OCI-LY7 (cell line): ENCODE results near the gene C11orf97. TPM values are rescaled to one million over a fixed set of nuclear protein-coding genes. Genes with fewer than 3 reads are reported as not detected.
"Not testable (repeated sequence)": the region's sequence is repeated elsewhere in the genome, so short reads cannot be mapped to it uniquely, and the experiment has no call there.

Source experiments
- BruUV-seq: library from RNA; stranded (reverse); fragments of 400-500 nt; replicated peaks from 2 replicates; lab custom pipeline; 2021; lab: Mats Ljungman, UMichigan
- CTCF ChIA-PET: fragments of 300-600 bp; sonication (Branson Sonifier 250); formaldehyde crosslinking; loops from one replicate; lab custom pipeline; 2022; ENCODE audit warnings: antibody characterized with exemption; ENCODE audit not compliant: unreplicated experiment; lab: Charles Lee
- POLR2A ChIA-PET: fragments of 300-600 bp; sonication (Branson Sonifier 250); formaldehyde crosslinking; loops from one replicate; lab custom pipeline; 2022; ENCODE audit warnings: antibody characterized with exemption; lab: Charles Lee
- DNase-seq: peaks from one replicate; pipeline ENCODE4 v3.0.0-alpha.2; 2015; ENCODE audit warnings: low spot score
- H2AFZ ChIP-seq: fragments of 200-600 bp; sonication (generic), shearing (Covaris generic); 2 replicates; pipeline ENCODE4 v1.6.1; 2014; ENCODE audit warnings: mild to moderate bottlenecking, antibody characterized with exemption, low read length, moderate library complexity
- H3K27ac ChIP-seq: fragments of 200-600 bp; sonication (generic); 2 replicates; pipeline ENCODE4 v1.5.1; 2014; ENCODE audit warnings: mixed run types, low read depth, mild to moderate bottlenecking, moderate library complexity, low read length, inconsistent platforms; ENCODE audit not compliant: poor library complexity, severe bottlenecking
- H3K36me3 ChIP-seq: fragments of 200-600 bp; sonication (generic); 2 replicates; pipeline ENCODE4 v1.6.1; 2014; ENCODE audit warnings: mild to moderate bottlenecking, antibody characterized with exemption, low read length, moderate library complexity, mixed read lengths; ENCODE audit not compliant: insufficient read depth
- H3K4me1 ChIP-seq: fragments of 200-600 bp; sonication (generic); 2 replicates; pipeline ENCODE4 v1.5.1; 2014; ENCODE audit warnings: mild to moderate bottlenecking, low read length; ENCODE audit not compliant: insufficient read depth, poor library complexity, severe bottlenecking
- H3K4me2 ChIP-seq: fragments of 200-600 bp; sonication (generic); 2 replicates; pipeline ENCODE4 v1.6.1; 2014; ENCODE audit warnings: mild to moderate bottlenecking, low read length
- H3K4me3 ChIP-seq: fragments of 200-600 bp; sonication (generic); 2 replicates; pipeline ENCODE4 v1.5.1; 2014; ENCODE audit warnings: mild to moderate bottlenecking, low read depth, low read length; ENCODE audit not compliant: poor library complexity, severe bottlenecking
- H3K79me2 ChIP-seq: fragments of 200-600 bp; sonication (generic); 2 replicates; pipeline ENCODE4 v1.6.1; 2016; ENCODE audit warnings: low read depth, mild to moderate bottlenecking, low read length, moderate library complexity, mixed read lengths; ENCODE audit not compliant: insufficient read depth
- H3K9me2 ChIP-seq: fragments of 200-600 bp; sonication (generic); 2 replicates; pipeline ENCODE4 v1.6.1; 2016; ENCODE audit warnings: mild to moderate bottlenecking, low read length, mixed read lengths; ENCODE audit not compliant: insufficient read depth
- H3K9me3 ChIP-seq: fragments of 200-600 bp; sonication (generic); 2 replicates; pipeline ENCODE4 v1.6.1; 2014; ENCODE audit warnings: mild to moderate bottlenecking, mixed run types, low read length, mixed read lengths
- H4K20me1 ChIP-seq: fragments of 200-600 bp; sonication (generic); 2 replicates; pipeline ENCODE4 v1.6.1; 2014; ENCODE audit warnings: mild to moderate bottlenecking, antibody characterized with exemption, low read length, moderate library complexity, mixed read lengths; ENCODE audit not compliant: insufficient read depth
- EZH2phosphoT487 ChIP-seq: fragments of 200-600 bp; sonication (generic); IDR thresholded peaks from 2 replicates; pipeline ENCODE4 v1.6.1; 2018; ENCODE audit warnings: low read depth, borderline replicate concordance, mild to moderate bottlenecking, mixed run types, antibody characterized with exemption, low read length, moderate library complexity, mixed read lengths
- intact Hi-C: fragments of 100-400 bp; cut with micrococcal nuclease; formaldehyde crosslinking; loops from one replicate; pipeline ENCODE4 v1.10.0; 2022; ENCODE audit not compliant: unreplicated experiment
- total RNA-seq, 2 experiments: library from RNA; depleted of rRNA in 1 of 2; stranded (reverse); fragments of >200 nt in 1 of 2; shearing (Covaris generic) in 1 of 2; gene quantifications; 2 replicates each; pipeline ENCODE4 v1.2.3, GENCODE V29; 2014 to 2022
- TF ChIP-seq, protein P1 (sequence below): fragments of 200-600 bp; sonication (generic); conservative IDR thresholded peaks from 2 replicates; pipeline ENCODE4 v1.5.1; 2014; ENCODE audit warnings: mild to moderate bottlenecking, antibody characterized with exemption, low read length, moderate library complexity, mixed read lengths

Gene C11orf97
- total RNA-seq, 2 experiments from 2014 or later: not detected

DNA sequence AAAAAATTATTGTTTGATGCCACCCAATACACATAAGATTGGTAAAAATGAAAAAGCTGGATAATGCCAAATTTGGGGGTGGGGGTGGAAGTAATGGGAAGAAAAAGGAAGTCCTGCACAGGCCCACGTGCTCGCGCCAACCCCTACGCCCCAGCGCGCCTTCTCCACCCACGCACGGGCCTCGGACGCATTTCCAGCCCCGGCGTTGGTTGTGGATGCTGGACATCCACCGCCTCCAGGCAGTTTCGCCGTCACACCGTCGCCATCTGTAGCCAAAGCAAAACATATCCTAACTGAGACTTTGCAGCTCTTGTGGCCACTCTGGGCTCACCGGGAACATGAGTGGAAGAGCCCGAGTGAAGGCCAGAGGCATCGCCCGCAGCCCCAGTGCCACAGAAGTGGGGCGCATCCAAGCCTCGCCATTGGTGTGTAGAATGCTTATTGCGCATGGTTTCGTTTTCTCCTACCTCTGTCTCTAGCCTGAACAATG is 55.0 kb downstream of the C11orf97 start, which contains the start of gene PIWIL4:
TSS of gene PIWIL4 (plus strand) at position 188 of the 490 bp plus-strand sequence. CDS start at position 339, 151 bp downstream.
- DNase-seq: no peak
- Histone ChIP-seq H3K4me2 (no peak within 1 kb of the TSS), H3K9me2 (no peaks in the 10 kb centered on the region), H3K4me1 (no peaks in the 10 kb centered on the region), H3K4me3 (no peak within 1 kb of the TSS), H3K27ac (no peak within 1 kb of the TSS), H3K79me2 (no peaks in the 10 kb centered on the region), H2AFZ (no peak within 1 kb of the TSS), H3K36me3 (no peaks in the 10 kb centered on the region), H4K20me1 (no peaks in the 10 kb centered on the region), H3K9me3 (no peaks in the 10 kb centered on the region)
- BruUV-seq: no TSS peak
- CTCF ChIA-PET: no interaction called here
- intact Hi-C loops: no loop called here
- POLR2A ChIA-PET: no interaction called here
- TF ChIP-seq, protein P1, sequence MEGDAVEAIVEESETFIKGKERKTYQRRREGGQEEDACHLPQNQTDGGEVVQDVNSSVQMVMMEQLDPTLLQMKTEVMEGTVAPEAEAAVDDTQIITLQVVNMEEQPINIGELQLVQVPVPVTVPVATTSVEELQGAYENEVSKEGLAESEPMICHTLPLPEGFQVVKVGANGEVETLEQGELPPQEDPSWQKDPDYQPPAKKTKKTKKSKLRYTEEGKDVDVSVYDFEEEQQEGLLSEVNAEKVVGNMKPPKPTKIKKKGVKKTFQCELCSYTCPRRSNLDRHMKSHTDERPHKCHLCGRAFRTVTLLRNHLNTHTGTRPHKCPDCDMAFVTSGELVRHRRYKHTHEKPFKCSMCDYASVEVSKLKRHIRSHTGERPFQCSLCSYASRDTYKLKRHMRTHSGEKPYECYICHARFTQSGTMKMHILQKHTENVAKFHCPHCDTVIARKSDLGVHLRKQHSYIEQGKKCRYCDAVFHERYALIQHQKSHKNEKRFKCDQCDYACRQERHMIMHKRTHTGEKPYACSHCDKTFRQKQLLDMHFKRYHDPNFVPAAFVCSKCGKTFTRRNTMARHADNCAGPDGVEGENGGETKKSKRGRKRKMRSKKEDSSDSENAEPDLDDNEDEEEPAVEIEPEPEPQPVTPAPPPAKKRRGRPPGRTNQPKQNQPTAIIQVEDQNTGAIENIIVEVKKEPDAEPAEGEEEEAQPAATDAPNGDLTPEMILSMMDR: no peak
- no peak for TF ChIP-seq EZH2phosphoT487

DNA sequence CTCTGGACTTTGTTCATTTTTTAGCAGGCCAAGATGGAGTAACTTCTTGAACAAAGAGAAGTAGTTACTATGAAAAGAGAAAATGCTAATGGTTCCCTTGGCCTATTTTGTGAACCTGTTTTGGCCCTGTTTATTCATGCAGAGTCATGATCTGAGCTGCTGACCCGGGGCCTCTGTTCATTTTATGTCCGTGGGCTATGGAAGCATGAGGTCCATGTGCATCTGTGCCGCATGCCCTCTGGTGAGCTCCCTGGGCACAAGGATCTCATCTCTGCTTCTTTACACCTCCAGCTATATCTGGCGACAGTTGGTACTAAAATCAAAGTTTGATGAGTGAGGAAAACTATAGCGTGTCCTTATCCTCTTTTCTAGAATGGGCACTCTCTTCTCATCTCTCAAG is 55.9 kb downstream of the C11orf97 start:
- Histone ChIP-seq H3K36me3 (no peaks in the 10 kb centered on the region), H3K9me3 (no peaks in the 10 kb centered on the region), H3K79me2 (no peaks in the 10 kb centered on the region), H3K9me2 (no peaks in the 10 kb centered on the region), H3K27ac (no peak overlapping the region), H3K4me1 (no peaks in the 10 kb centered on the region), H2AFZ (no peak overlapping the region), H3K4me2 (no peak overlapping the region), H4K20me1 (no peaks in the 10 kb centered on the region), H3K4me3 (no peak overlapping the region)
- ChIA-PET POLR2A (no interaction called here), CTCF (no interaction called here)
- BruUV-seq: no TSS peak
- DNase-seq: no peak
- TF ChIP-seq, protein P1: no peak
- no peak for TF ChIP-seq EZH2phosphoT487
- intact Hi-C loops: no loop called here

DNA sequence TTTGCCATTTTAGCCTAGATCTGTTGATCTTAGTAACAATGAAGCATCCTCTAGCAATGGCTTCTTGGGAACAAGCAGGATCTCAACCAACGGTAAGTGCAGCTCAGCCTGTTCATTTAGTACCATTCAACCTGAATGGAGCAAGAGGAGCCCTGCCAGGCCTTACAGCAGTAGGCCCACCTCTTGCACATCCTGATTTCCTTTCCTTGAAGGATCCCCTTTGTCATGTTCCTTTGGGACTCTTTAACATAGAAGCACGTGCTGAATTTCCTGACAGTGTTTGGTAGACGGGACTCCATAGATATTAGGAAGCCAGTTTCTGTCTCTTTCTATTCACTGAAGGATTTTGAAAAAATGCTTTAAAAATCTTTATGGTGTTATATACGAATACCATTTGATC is 56.5 kb downstream of the C11orf97 start:
- ChIA-PET POLR2A (no interaction called here), CTCF (no interaction called here)
- H3K9me3 ChIP-seq: no peaks in the 10 kb centered on the region
- no peak overlapping the region for H3K27ac ChIP-seq
- intact Hi-C loops: no loop called here
- no peak for DNase-seq
- BruUV-seq: no TSS peak
- no peaks in the 10 kb centered on the region for H3K36me3 ChIP-seq
- no peak for TF ChIP-seq EZH2phosphoT487
- TF ChIP-seq, protein P1: no peak
- H3K4me3 ChIP-seq: no peak overlapping the region
- no peak overlapping the region for H3K4me2 ChIP-seq
- no peaks in the 10 kb centered on the region for H4K20me1 ChIP-seq
- no peaks in the 10 kb centered on the region for H3K79me2 ChIP-seq
- H3K4me1 ChIP-seq: no peaks in the 10 kb centered on the region
- H3K9me2 ChIP-seq: no peaks in the 10 kb centered on the region
- H2AFZ ChIP-seq: no peak overlapping the region

DNA sequence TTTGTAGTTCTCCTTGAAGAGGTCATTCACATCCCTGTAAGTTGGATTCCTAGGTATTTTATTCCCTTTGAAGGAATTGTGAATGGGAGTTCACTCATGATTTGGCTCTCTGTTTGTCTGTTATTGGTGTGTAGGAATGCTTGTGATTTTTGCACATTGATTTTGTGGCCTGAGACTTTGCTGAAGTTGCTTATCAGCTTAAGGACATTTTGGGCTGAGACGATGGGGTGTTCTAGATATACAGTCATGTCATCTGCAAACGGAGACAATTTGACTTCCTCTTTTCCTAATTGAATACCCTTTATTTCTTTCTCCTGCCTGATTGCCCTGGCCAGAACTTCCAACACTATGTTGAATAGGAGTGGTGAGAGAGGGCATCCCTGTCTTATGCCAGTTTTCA is 60.7 kb downstream of the C11orf97 start:
- H3K4me1 ChIP-seq, H2AFZ ChIP-seq, H3K9me3 ChIP-seq, H3K36me3 ChIP-seq, H3K4me2 ChIP-seq, H3K79me2 ChIP-seq, H3K9me2 ChIP-seq, H3K27ac ChIP-seq, H4K20me1 ChIP-seq, intact Hi-C loops, POLR2A ChIA-PET, CTCF ChIA-PET, BruUV-seq, DNase-seq, H3K4me3 ChIP-seq: not testable (repeated sequence)
